Prostate gland (tissue), 2 donors: Measurements from ENCODE around the gene ACER3.

Experiments used
- CTCF ChIP-seq, 4 experiments: fragments of 200-600 bp in 2 of 4; fragments of 450-650 bp in 2 of 4; sonication (generic) in 2 of 4; IDR thresholded peaks; 1 replicate in 3 of 4; 2 replicates in 1 of 4; pipeline ENCODE4 v1.5.1; 2016 to 2019; ENCODE audit warnings: antibody characterized with exemption in 4 of 4, mild to moderate bottlenecking in 2 of 4, moderate library complexity in 2 of 4
- POLR2A ChIP-seq: fragments of 450-650 bp; IDR thresholded peaks from one replicate; pipeline ENCODE4 v1.6.1; 2016; ENCODE audit warnings: antibody characterized with exemption, mild to moderate bottlenecking
- POLR2AphosphoS5 ChIP-seq: sonication (generic); formaldehyde crosslinking; IDR thresholded peaks from one replicate; pipeline ENCODE4 v1.6.1; 2017; ENCODE audit warnings: antibody characterized with exemption

- TF ChIP-seq CTCF (IDR thresholded peaks at IDR 0.05) (no peak), POLR2A (no peak), POLR2AphosphoS5 (no peak)
These were observed 169.1 kb downstream of the ACER3 start for GRCh38 chr11:77029829-77030228.
